K562 (cell line): ENCODE results near the gene PDE6G. TPM values are rescaled to one million over a fixed set of nuclear protein-coding genes. Genes with fewer than 3 reads are reported as not detected.

Source experiments
- ATAC-seq: fragments of 200-7000 bp; cut with Tn5 transposase; 3 replicates; pipeline ENCODE4 v1.9.1; 2020; ENCODE audit warnings: moderate library complexity
- BruUV-seq: library from RNA; stranded (reverse); fragments of 400-500 nt; replicated peaks from 2 replicates; lab custom pipeline; 2021; lab: Mats Ljungman, UMichigan
- CTCF ChIA-PET: fragments of 300-600 bp; formaldehyde crosslinking; extraction: SDS; loops from one replicate; lab custom pipeline; 2021; ENCODE audit warnings: low intra/inter-chr PET ratio; lab: Yijun Ruan, JAX
- POLR2A ChIA-PET: fragments of 300-600, 350-650 bp; sonication (Branson Sonifier 250); formaldehyde crosslinking; extraction: SDS; loops from one replicate; lab custom pipeline; 2021; ENCODE audit warnings: antibody characterized with exemption, inconsistent platforms; lab: Yijun Ruan, JAX
- DNase-seq, 4 experiments: peaks; one replicate each; pipeline versions ENCODE4 v3.0.0 to v3.0.0-alpha.2; 2011 to 2018; ENCODE audit warnings: low spot score in 3 of 4, mixed read lengths in 3 of 4; ENCODE audit errors: extremely low read depth in 1 of 4
- FAIRE-seq: peaks from 2 replicates; lab custom pipeline; 2011; peaks lifted over from hg19 to GRCh38; lab: Jason Lieb, UNC
- H2AFZ ChIP-seq: 2 replicates; pipeline ENCODE4 v1.6.0; 2011; ENCODE audit warnings: low read depth, low read length, control low read depth, inconsistent platforms
- H3K27ac ChIP-seq: fragments of 200-600 bp; 3 replicates; pipeline ENCODE4 v1.8.0; 2011; ENCODE audit warnings: low read depth, mild to moderate bottlenecking, control low read depth, inconsistent platforms, low read length, moderate library complexity, mixed read lengths; ENCODE audit errors: extremely low read depth
- H3K27me3 ChIP-seq, 2 experiments: fragments of 300-600 bp in 1 of 2; 2 replicates in 1 of 2; 3 replicates in 1 of 2; pipeline versions ENCODE4 v1.6.0 to v1.8.0; 2011; ENCODE audit warnings: inconsistent platforms in 2 of 2, low read length in 2 of 2, mild to moderate bottlenecking in 1 of 2, mixed read lengths in 1 of 2, moderate library complexity in 1 of 2; ENCODE audit not compliant: control insufficient read depth in 2 of 2, insufficient read depth in 2 of 2
- H3K36me3 ChIP-seq: fragments of 300-600 bp; 3 replicates; pipeline ENCODE4 v1.8.0; 2011; ENCODE audit warnings: mild to moderate bottlenecking, low read length, inconsistent platforms; ENCODE audit not compliant: control insufficient read depth, insufficient read depth
- H3K4me1 ChIP-seq, 2 experiments: fragments of 200-600 bp in 1 of 2; replicated peaks in 1 of 2; 2 replicates in 1 of 2; 3 replicates in 1 of 2; pipeline versions ENCODE4 v1.5.1 to v1.8.0; 2011; ENCODE audit warnings: inconsistent platforms in 2 of 2, low read length in 2 of 2, mild to moderate bottlenecking in 1 of 2, mixed read lengths in 1 of 2, moderate library complexity in 1 of 2; ENCODE audit not compliant: control insufficient read depth in 2 of 2, insufficient read depth in 2 of 2
- H3K4me2 ChIP-seq: 2 replicates; pipeline ENCODE4 v1.6.1; 2011; ENCODE audit warnings: low read length, control low read depth, inconsistent platforms, mixed read lengths; ENCODE audit not compliant: insufficient read depth
- H3K4me3 ChIP-seq: fragments of 200-600 bp; sonication (generic), shearing (Covaris generic); 2 replicates; pipeline ENCODE4 v1.5.1; 2016; ENCODE audit warnings: control low read depth, inconsistent platforms
- H3K79me2 ChIP-seq: fragments of 200-600 bp; 3 replicates; pipeline ENCODE4 v1.8.0; 2011; ENCODE audit warnings: low read length, inconsistent platforms; ENCODE audit not compliant: control insufficient read depth, insufficient read depth
- H3K9ac ChIP-seq, 2 experiments: 2 replicates each; pipeline versions ENCODE4 v1.6.0 to v1.6.1; 2011; ENCODE audit warnings: low read depth in 2 of 2, low read length in 2 of 2, control low read depth in 1 of 2, inconsistent platforms in 1 of 2, mild to moderate bottlenecking in 1 of 2, mixed read lengths in 1 of 2; ENCODE audit not compliant: insufficient read depth in 1 of 2
- H3K9me1 ChIP-seq: one replicate; pipeline ENCODE4 v1.6.0; 2011; ENCODE audit warnings: inconsistent platforms, mild to moderate bottlenecking, low read length, moderate library complexity; ENCODE audit not compliant: control insufficient read depth, insufficient read depth
- H3K9me3 ChIP-seq: replicated peaks from 2 replicates; pipeline ENCODE4 v1.5.1; 2011; ENCODE audit warnings: low read depth, low read length, inconsistent platforms; ENCODE audit not compliant: control insufficient read depth, insufficient read depth
- H4K20me1 ChIP-seq: replicated peaks from 2 replicates; pipeline ENCODE4 v1.6.1; 2011; ENCODE audit warnings: low read length, inconsistent platforms, mixed read lengths; ENCODE audit not compliant: control insufficient read depth, insufficient read depth
- DACH1 ChIP-seq: fragments of 450-650 bp; IDR thresholded peaks from 2 replicates; pipeline ENCODE4 v1.6.1; 2018; ENCODE audit not compliant: partially characterized antibody
- FOXP4 ChIP-seq: sonication (generic); formaldehyde crosslinking; IDR thresholded peaks from 2 replicates; pipeline ENCODE4 v1.8.0; 2022; ENCODE audit warnings: mild to moderate bottlenecking, missing genetic modification reagents, borderline replicate concordance
- GTF2A2 ChIP-seq: IDR thresholded peaks from 2 replicates; pipeline ENCODE4 v1.6.1; 2016; ENCODE audit warnings: mild to moderate bottlenecking, missing genetic modification characterization, missing compliant biosample characterization
- IRF9 ChIP-seq: fragments of 450-650 bp; IDR thresholded peaks from 2 replicates; pipeline ENCODE4 v1.6.1; 2016; ENCODE audit warnings: missing biosample characterization, missing genetic modification characterization
- L3MBTL2 ChIP-seq: fragments of 450-650 bp; IDR thresholded peaks from 2 replicates; pipeline ENCODE4 v1.6.1; 2016; ENCODE audit warnings: mild to moderate bottlenecking, moderate library complexity
- TEAD1 ChIP-seq, 2 experiments: fragments of 450-650 bp in 1 of 2; sonication (generic) in 1 of 2; formaldehyde crosslinking; IDR thresholded peaks; 2 replicates each; pipeline versions ENCODE4 v1.4.0 to v1.8.0; 2020 to 2022; ENCODE audit warnings: mild to moderate bottlenecking in 2 of 2, missing genetic modification reagents in 1 of 2
- USF1 ChIP-seq: sonication (generic); formaldehyde crosslinking; IDR thresholded peaks from 2 replicates; pipeline ENCODE4 v1.9.0; 2022; ENCODE audit warnings: mild to moderate bottlenecking, missing genetic modification reagents
- ZFPM2 ChIP-seq: fragments of 250-450 bp; sonication (Bioruptor Pico); IDR thresholded peaks from 2 replicates; pipeline ENCODE4 v1.5.1; 2022; ENCODE audit warnings: mild to moderate bottlenecking
- ZNF511 ChIP-seq: sonication (generic); formaldehyde crosslinking; IDR thresholded peaks from 2 replicates; pipeline ENCODE4 v1.8.0; 2022; ENCODE audit warnings: mild to moderate bottlenecking, missing genetic modification reagents
- ZNF695 ChIP-seq: fragments of 450-650 bp; formaldehyde crosslinking; IDR thresholded peaks from 2 replicates; pipeline ENCODE4 v1.4.0; 2020; ENCODE audit warnings: mild to moderate bottlenecking, moderate library complexity
- ZNF740 ChIP-seq, 3 experiments: fragments of 200-800 bp in 1 of 3; sonication (Bioruptor generic) in 1 of 3; sonication (generic) in 1 of 3; formaldehyde crosslinking in 1 of 3; IDR thresholded peaks; 2 replicates each; pipeline versions ENCODE4 v1.6.1 to v1.8.0; 2016 to 2022; ENCODE audit warnings: mild to moderate bottlenecking in 2 of 3, missing compliant biosample characterization in 2 of 3, missing genetic modification characterization in 2 of 3, missing genetic modification reagents in 1 of 3
- WGBS: fragments of 100-300 bp; shearing (Covaris generic); methylation state at CpG from one replicate; pipeline ENCODE4 v1.1.6; 2016; ENCODE audit warnings: low coverage, mixed read lengths; ENCODE audit not compliant: insufficient coverage; ENCODE audit errors: missing lambda C conversion rate; 5-methylcytosine and 5-hydroxymethylcytosine counted together
- in situ Hi-C: fragments of 300-500 bp; cut with MboI; formaldehyde crosslinking; loops from 4 replicates; pipeline ENCODE4 v1.15.0; 2018; ENCODE audit warnings: inconsistent platforms, mixed read lengths
- intact Hi-C: fragments of 100-400 bp; cut with micrococcal nuclease; formaldehyde crosslinking; loops from 2 replicates; pipeline ENCODE4 v1.14.2; 2022
- polyA plus RNA-seq, 8 experiments: library from polyadenylated mRNA; depleted of rRNA in 4 of 8; stranded (reverse) in 5 of 8; unstranded in 3 of 8; fragments of >200 nt; fragmentation: Nextera tagmentation in 2 of 8; fragmentation: Illumina TruSeq in 1 of 8; extraction: Ambion mirVana in 2 of 8; extraction: Trizol in 1 of 8; gene quantifications; 2 replicates each; pipeline versions ENCODE4 v1.2.1 to v1.2.3, GENCODE V29; 2011 to 2014; ENCODE audit warnings: inconsistent platforms in 1 of 8, missing spikeins in 1 of 8
- total RNA-seq, 7 experiments: library from RNA; depleted of rRNA in 6 of 7; stranded (reverse); fragments of >200 nt in 6 of 7; fragmentation: Illumina TruSeq in 2 of 7; extraction: Trizol in 2 of 7; gene quantifications; 2 replicates each; pipeline versions ENCODE4 v1.2.1 to v1.2.3, GENCODE V29; 2011 to 2021; ENCODE audit warnings: low replicate concordance in 1 of 7
- TF ChIP-seq, protein P1 (sequence below): sonication (generic); formaldehyde crosslinking; IDR thresholded peaks from 2 replicates; pipeline ENCODE4 v1.8.1; 2023; ENCODE audit warnings: mild to moderate bottlenecking, missing genetic modification reagents, moderate library complexity

The PDE6G gene
- total and polyA plus RNA-seq, 9 of the 15 experiments (the other 6 are each of a cell fraction or from before 2014, with no cell fraction given): 0.14 to 0.59 TPM; not detected in 7

DNA sequence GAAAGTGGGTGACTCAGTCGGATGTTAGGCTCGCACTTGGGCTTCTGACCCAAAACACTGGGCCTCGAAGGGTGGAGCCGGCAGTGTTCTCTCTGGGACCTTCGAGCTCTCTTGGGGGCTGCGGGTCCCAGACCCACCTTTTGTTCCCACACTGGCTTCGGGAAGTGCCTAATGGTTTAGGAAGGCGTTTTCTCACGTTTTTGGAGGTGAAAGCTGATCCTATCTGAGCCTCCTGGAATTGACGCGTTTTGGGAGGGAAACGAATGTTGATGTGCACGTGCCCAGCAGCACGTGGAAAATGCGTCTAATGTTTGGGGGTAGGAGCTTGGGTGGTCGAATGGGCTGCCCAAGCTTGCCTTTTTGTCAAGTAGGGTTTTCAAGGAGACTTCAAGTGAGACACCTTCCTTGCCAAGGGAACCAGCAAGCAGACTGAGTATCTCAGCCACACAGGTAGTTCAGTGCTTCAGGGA lies 28.1 kb upstream of the PDE6G start:
- CTCF ChIA-PET: no interaction called here
- Histone ChIP-seq H3K9ac (peak overlapping the region; percentile 94 to 96), H3K9me3 (no peaks in the 10 kb centered on the region), H3K27me3 (no peaks in the 10 kb centered on the region), H3K36me3 (peaks cover 59% of the 10 kb centered on the region; the same call in 2 of the 3 replicates), H2AFZ (no peak overlapping the region), H3K4me3 (peak overlapping the region; percentile 96), H3K4me2 (peak overlapping the region; percentile 96), H3K9me1 (peaks cover 6% of the 10 kb centered on the region), H3K27ac (peak overlapping the region; percentile 95), H3K4me1 (peaks cover 13 to 66% of the 10 kb centered on the region in 2 experiments), H3K79me2 (peaks cover 55% of the 10 kb centered on the region), H4K20me1 (peaks cover 16% of the 10 kb centered on the region; the same call in 1 of the 2 replicates)
- DNase-seq (peak in 2 of 4 experiments; percentile 61 to 68), FAIRE-seq (peak; percentile 44), ATAC-seq (no peak)
- POLR2A ChIA-PET: interaction anchor here (0.6 to 3.5 kb wide), 10 partner anchors 9 to 1079 kb away, joined by 3 to 39 read pairs (median 6); partner anchors contain the start of genes CCDC137, MRPL12 and OXLD1
- in situ Hi-C loops: no loop called here
- intact Hi-C loops: no loop called here
- WGBS: under 1% methylated on average over 16 of the region's 16 CpGs
- BruUV-seq: TSS peak; percentile 68
- TF ChIP-seq, protein P1, sequence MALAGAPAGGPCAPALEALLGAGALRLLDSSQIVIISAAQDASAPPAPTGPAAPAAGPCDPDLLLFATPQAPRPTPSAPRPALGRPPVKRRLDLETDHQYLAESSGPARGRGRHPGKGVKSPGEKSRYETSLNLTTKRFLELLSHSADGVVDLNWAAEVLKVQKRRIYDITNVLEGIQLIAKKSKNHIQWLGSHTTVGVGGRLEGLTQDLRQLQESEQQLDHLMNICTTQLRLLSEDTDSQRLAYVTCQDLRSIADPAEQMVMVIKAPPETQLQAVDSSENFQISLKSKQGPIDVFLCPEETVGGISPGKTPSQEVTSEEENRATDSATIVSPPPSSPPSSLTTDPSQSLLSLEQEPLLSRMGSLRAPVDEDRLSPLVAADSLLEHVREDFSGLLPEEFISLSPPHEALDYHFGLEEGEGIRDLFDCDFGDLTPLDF: 0 out of 2 replicates have a peak, but pooled peaks have one; percentile 43
- TF ChIP-seq GTF2A2 (tag): no peak
- TF ChIP-seq DACH1: no peak
- no peak for TF ChIP-seq ZFPM2
- TF ChIP-seq ZNF695 (CRISPR knock-in tag): no peak
- TF ChIP-seq L3MBTL2: peak; percentile 95
- 0 out of 2 replicates have a peak, but pooled peaks have one; percentile 22 for TF ChIP-seq ZNF740 (CRISPR knock-in tag; IDR thresholded peaks at IDR 0.05)
- TF ChIP-seq ZNF740 (tag; IDR thresholded peaks at IDR 0.05): no peak
- TF ChIP-seq ZNF511 (CRISPR knock-in tag): 0 out of 2 replicates have a peak, but pooled peaks have one; percentile 23
- TF ChIP-seq FOXP4 (CRISPR knock-in tag): peak; percentile 64; the same call in 1 of the 2 replicates
- TF ChIP-seq USF1 (CRISPR knock-in tag): peak; percentile 82
- peak; percentile 8; the same call in 1 of the 2 replicates for TF ChIP-seq IRF9 (tag)
- 0 out of 4 replicates have a peak, but pooled peaks of 1 of the 2 experiments have one; percentile 42 for TF ChIP-seq TEAD1 (CRISPR knock-in tag; IDR thresholded peaks at IDR 0.05)
